GM18909 (cell line): ENCODE data around the gene MYO16.
"Not testable (repeated sequence)": the region's sequence is repeated elsewhere in the genome, so short reads cannot be mapped to it uniquely, and the experiment has no call there.

ENCODE experiments used
- ATAC-seq: cut with Tn5 transposase; IDR thresholded peaks from one replicate; pipeline ENCODE4 v1.9.1; 2021; ENCODE audit warnings: mild to moderate bottlenecking; ENCODE audit not compliant: unreplicated experiment, poor library complexity

MYO16 gene

GRCh38 chr13:108859197-108860012 lies 230.0 kb downstream of the MYO16 start:
- no peak for ATAC-seq

- ATAC-seq: no peak
These were observed 231.0 kb downstream of the MYO16 start for GRCh38 chr13:108860418-108860817.

GRCh38 chr13:108877300-108877699 lies 247.9 kb downstream of the MYO16 start:
- no peak for ATAC-seq

DNA sequence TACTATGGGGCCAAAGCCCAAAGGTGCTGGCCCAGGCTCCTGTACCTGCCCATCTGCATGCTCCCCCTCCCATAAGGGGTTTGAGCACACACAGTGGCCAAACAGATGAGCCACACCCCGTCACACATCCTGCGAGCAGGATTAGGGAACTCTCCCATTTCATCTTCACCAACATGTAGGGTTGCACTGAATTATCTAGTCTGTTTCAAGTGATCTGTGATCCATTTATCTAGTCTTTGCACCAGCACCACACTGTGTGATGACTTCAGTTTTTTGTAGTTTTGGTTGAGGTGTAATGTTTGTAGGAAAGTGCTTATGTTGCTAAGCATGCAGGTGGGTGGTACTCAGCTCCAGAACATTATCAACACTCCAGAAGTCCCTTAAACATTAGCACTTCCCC lies 249.3 kb downstream of the MYO16 start:
- no peak for ATAC-seq

GRCh38 chr13:108889324-108889984 lies 260.0 kb downstream of the MYO16 start:
- ATAC-seq: no peak

- peak; percentile 55 for ATAC-seq
These were observed 265.9 kb downstream of the MYO16 start for GRCh38 chr13:108895220-108895704.

DNA sequence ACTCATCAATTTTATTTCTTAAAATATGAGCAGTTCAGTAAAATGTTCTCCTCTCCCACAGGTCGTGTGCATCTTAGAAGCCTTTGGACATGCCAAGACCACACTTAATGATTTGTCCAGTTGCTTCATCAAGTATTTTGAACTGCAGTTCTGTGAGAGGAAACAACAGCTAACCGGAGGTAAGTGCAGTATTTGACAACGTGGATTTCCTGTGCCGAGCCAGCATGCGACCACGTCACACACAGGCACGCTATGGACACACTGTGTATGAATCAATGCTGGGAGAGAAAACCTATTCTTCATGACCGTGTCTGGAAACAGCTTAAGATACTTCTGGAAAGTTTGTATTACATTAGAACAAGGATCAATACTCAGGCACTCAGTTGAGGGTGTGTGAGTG lies 268.5 kb downstream of the MYO16 start:
- peak; percentile 60 for ATAC-seq

- ATAC-seq: no peak
These were observed 273.2 kb downstream of the MYO16 start for GRCh38 chr13:108902405-108903155.

GRCh38 chr13:108903613-108904012 lies 274.2 kb downstream of the MYO16 start:
- ATAC-seq: no peak

GRCh38 chr13:108911807-108912206 lies 282.4 kb downstream of the MYO16 start:
- ATAC-seq: no peak

GRCh38 chr13:108913731-108914130 lies 284.3 kb downstream of the MYO16 start:
- not testable (repeated sequence) for ATAC-seq

GRCh38 chr13:108915095-108915633 lies 285.8 kb downstream of the MYO16 start:
- ATAC-seq: peak; percentile 30

DNA sequence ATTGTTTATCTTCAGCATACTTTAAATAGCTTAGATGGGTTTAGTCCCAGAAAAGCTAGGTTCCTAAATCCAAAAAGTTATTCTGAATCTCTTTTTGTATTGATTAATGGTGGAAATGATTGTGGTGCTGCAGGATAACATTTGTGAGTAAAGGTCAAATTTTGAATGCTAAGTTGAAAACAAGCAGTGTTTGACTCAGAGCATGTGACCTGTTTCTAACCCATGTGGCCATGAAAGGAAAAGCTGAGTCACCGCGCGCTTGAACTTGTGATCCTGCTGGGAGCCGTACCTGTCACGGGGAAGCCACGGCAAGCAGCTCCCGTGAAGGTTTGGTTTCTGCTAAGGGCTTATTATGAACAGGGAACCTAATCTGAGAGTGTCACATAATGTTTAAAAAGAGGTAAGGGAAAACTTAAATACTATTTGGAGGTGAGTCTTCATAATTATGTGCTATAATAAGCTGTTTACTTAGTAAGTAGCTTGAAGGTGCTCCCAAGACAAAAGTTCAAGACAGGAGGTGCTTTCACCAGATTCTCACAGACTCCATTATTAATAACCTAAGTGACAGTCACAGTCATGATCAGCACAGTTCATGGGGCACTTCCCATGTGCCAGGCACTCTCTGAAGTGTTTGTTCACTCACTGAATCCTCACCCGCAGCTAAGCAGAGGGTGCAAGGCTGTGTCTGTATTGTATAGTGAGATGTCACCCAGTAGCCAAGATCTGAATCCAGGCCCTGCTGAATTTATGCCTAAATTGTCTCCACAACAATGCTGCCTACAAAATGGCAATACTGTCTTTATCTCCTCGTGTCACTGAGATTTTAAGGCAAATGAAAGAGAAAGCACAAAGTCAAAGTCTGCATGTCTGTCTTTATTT lies 286.5 kb downstream of the MYO16 start:
- peak; percentile 95 for ATAC-seq

- no peak for ATAC-seq
These were observed 288.2 kb downstream of the MYO16 start for GRCh38 chr13:108917581-108917980.

DNA sequence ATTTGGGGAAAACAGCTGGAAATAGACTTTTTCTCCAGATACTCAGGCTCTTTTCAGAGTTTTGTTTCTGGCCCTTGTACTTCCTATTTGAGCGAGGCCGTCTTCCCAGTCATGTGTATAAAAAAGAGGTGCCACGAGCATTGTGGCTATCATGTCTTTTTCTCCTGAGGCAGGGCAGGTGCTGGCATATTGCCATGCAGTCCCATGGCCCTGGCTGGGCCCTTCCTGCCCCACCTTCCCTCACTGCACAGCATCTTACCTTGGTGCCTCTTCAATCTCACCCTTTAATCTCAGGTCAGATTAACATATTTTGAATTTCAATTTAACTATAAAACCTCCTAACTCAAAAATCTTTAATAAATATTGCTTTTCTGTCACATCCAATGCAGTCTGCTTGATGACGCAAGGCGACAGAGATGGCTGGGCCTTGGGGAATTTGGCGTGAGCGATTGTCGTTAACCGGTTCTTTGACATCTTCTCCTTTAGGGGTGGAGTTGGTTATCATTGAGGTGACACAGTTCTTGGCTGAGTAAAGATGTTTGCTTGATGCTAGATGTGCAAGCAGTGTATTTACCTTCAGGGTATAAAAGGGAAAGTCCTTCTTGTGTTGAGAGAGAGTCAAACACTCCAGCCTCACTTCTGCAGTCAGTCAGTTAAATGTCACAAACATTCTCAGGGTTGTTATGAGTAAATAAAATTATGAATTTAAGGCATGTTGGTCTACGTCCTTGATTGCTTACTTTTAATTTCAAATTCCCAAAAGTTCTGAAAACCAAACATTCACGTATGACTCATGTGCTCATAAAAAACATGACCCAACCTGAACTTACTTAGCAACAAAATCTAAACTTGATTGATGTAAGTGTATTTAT lies 289.9 kb downstream of the MYO16 start:
- ATAC-seq: no peak

GRCh38 chr13:108920137-108920536 lies 290.7 kb downstream of the MYO16 start:
- no peak for ATAC-seq

DNA sequence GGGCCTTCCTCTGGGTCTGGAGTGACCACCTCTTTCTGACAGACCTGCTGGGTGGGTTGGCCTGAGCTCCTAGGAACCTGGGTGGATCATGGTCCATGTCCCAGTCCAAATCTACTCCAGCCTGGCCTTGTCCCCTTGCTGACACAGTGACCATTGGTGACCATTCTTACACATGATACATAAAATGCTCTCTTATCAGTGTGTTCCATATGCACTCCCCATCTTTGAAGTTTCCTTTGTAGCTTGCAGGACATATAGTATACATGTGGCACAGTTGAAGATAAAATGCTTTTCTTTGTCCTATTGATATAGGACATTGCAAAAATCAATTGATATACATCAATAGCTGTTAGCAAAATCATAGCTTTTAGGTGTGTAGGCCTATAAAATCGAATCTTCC lies 291.8 kb downstream of the MYO16 start:
- no peak for ATAC-seq

- ATAC-seq: no peak
These were observed 292.7 kb downstream of the MYO16 start for GRCh38 chr13:108922108-108922507.
